Activated CD4-positive, alpha-beta T cell treated with anti-CD3 and anti-CD28 coated beads, Interleukin-2, amount 10 ng/mL, durations not matched to agents 24 days and 14 days (primary cell): Measurements from ENCODE around the gene TERC. TPM values are rescaled to one million over a fixed set of nuclear protein-coding genes. Genes with fewer than 3 reads are reported as not detected.

Experiments used
- total RNA-seq: library from RNA; stranded (reverse); gene quantifications from 2 replicates; pipeline ENCODE4 v1.2.3, GENCODE V29; 2022

TERC gene
- total RNA-seq, 1 donor from 2014 or later: not detected

Other genes with a start within 250 kb of the TERC start
- not detected in 2 replicates for gene MECOM, start 101.3 kb downstream of the TERC start, total RNA-seq
- 0.85 and 1.1 TPM in 2 replicates for gene ACTRT3, start 4.5 kb upstream of the TERC start, total RNA-seq
- gene MYNN, start 8.3 kb upstream of the TERC start, total RNA-seq: 15.9 and 17.2 TPM in 2 replicates
- 0.09 and 0.21 TPM in 2 replicates for gene LRRIQ4, start 47.8 kb upstream of the TERC start, total RNA-seq
- 4.7 and 5.8 TPM in 2 replicates for gene LRRC34, start 47.8 kb upstream of the TERC start, total RNA-seq
- gene LRRC31, start 104.9 kb upstream of the TERC start, total RNA-seq: not detected in 2 replicates
- not detected in 2 replicates for gene SAMD7, start 146.5 kb upstream of the TERC start, total RNA-seq
- gene SEC62, start 201.7 kb upstream of the TERC start, total RNA-seq: 72.1 and 72.4 TPM in 2 replicates